ENCODE data around the gene PUS10. TPM values are rescaled to one million over a fixed set of nuclear protein-coding genes. Genes with fewer than 3 reads are reported as not detected.

PUS10 gene
- total RNA-seq, 2 donors from 2014 or later, result 3.6 to 15.6 TPM

DNA sequence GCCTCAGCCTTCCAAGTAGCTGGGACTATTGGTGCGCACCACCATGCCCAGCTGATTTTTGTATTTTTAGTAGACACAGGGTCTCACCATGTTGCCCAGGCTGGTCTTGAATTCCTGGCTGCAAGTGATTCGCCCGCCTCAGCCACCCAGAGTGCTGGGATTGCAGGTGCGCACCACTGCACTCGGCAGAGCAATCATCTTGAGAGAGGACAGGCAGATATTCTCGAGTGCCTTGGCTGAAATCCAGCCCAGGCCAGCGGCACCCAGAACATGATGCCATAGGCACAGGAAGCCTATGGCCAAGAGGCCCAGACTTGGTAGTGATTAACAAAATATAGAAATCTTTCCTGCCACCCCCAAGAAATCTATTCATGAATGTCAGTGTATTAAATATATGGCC lies 58.6 kb downstream of the PUS10 start:
- no peak overlapping the region for H3K27ac ChIP-seq
- H3K9me3 ChIP-seq, result no peaks in the 10 kb centered on the region
- no peaks in the 10 kb centered on the region for H3K27me3 ChIP-seq
- H3K36me3 ChIP-seq (replicated peaks in 1 of 2; ENCODE audit: insufficient read depth in 1 of 2, low read depth in 2 of 2), result no peaks in the 10 kb centered on the region
- intact Hi-C loops (cut with DNase I), result no loop called here
- peaks cover 6% of the 10 kb centered on the region for H3K4me1 ChIP-seq
- H3K4me3 ChIP-seq, result no peak overlapping the region
- no peak for DNase-seq
- no peak for ATAC-seq
- TF ChIP-seq, protein P1, sequence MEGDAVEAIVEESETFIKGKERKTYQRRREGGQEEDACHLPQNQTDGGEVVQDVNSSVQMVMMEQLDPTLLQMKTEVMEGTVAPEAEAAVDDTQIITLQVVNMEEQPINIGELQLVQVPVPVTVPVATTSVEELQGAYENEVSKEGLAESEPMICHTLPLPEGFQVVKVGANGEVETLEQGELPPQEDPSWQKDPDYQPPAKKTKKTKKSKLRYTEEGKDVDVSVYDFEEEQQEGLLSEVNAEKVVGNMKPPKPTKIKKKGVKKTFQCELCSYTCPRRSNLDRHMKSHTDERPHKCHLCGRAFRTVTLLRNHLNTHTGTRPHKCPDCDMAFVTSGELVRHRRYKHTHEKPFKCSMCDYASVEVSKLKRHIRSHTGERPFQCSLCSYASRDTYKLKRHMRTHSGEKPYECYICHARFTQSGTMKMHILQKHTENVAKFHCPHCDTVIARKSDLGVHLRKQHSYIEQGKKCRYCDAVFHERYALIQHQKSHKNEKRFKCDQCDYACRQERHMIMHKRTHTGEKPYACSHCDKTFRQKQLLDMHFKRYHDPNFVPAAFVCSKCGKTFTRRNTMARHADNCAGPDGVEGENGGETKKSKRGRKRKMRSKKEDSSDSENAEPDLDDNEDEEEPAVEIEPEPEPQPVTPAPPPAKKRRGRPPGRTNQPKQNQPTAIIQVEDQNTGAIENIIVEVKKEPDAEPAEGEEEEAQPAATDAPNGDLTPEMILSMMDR (IDR thresholded peaks at IDR 0.05), result no peak
- no peak for TF ChIP-seq POLR2A (IDR thresholded peaks at IDR 0.05)
- 90 to 94% methylated on average over 5 to 7 of the region's 7 CpGs for WGBS, 2 donors

DNA sequence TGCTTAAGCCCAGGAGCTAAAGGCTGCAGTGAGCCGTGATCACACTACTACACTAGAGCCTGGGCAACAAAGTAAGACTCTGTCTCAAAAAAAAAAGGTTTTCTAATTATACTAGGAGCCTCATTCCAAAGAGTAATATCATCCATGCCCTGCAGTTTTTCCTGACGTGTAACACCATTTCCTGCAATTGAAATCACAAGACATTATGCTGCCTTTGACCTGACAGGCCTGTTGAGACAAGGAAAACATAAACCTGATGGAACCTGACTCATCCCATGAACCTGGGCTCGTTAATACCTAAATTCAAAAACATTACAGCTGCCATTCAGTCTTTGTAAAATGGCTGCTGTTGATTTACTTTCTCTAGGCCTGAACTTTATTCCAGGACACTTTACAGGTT lies 59.3 kb downstream of the PUS10 start:
- H3K4me3 ChIP-seq, result no peak overlapping the region
- WGBS, 2 donors, result 90 to 96% methylated on average over 3 of the region's 3 CpGs
- H3K4me1 ChIP-seq, result peaks cover 6% of the 10 kb centered on the region
- ATAC-seq (no peak), DNase-seq (no peak)
- no peaks in the 10 kb centered on the region for H3K36me3 ChIP-seq (replicated peaks in 1 of 2; ENCODE audit: insufficient read depth in 1 of 2, low read depth in 2 of 2)
- H3K27me3 ChIP-seq, result no peaks in the 10 kb centered on the region
- no peak overlapping the region for H3K27ac ChIP-seq
- intact Hi-C loops (cut with DNase I), result no loop called here
- no peak for TF ChIP-seq POLR2A (IDR thresholded peaks at IDR 0.05)
- TF ChIP-seq, protein P1 (IDR thresholded peaks at IDR 0.05), result no peak
- H3K9me3 ChIP-seq, result no peaks in the 10 kb centered on the region

DNA sequence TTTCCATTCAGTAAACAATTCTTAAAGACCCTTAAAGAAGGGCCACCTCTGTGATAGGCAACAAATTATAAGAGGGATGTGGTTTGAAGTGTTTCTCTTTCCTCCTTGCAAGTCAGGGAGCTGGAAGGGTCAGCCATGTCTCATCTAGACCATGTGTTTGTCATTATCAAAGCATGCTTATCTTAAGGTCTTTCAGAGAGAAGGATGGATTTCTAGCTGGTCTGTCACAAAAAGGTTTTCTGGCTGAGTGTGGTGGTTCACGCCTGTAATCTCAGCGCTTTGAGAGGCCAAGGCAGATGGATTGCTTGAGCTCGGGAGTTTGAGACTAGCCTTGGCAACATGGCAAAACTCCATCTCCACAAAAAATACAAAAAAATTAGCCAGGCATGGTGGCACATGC lies 59.7 kb downstream of the PUS10 start:
- 95% methylated on average over 3 of the region's 3 CpGs for WGBS, 2 donors
- DNase-seq (no peak), ATAC-seq (no peak)
- intact Hi-C loops (cut with DNase I), result no loop called here
- Histone ChIP-seq H3K9me3 (no peaks in the 10 kb centered on the region), H3K27me3 (no peaks in the 10 kb centered on the region), H3K4me1 (peaks cover 6% of the 10 kb centered on the region), H3K27ac (no peak overlapping the region), H3K36me3 (replicated peaks in 1 of 2; ENCODE audit: insufficient read depth in 1 of 2, low read depth in 2 of 2) (no peaks in the 10 kb centered on the region), H3K4me3 (no peak overlapping the region)
- TF ChIP-seq, protein P1 (IDR thresholded peaks at IDR 0.05), result no peak
- TF ChIP-seq POLR2A (IDR thresholded peaks at IDR 0.05), result no peak

DNA sequence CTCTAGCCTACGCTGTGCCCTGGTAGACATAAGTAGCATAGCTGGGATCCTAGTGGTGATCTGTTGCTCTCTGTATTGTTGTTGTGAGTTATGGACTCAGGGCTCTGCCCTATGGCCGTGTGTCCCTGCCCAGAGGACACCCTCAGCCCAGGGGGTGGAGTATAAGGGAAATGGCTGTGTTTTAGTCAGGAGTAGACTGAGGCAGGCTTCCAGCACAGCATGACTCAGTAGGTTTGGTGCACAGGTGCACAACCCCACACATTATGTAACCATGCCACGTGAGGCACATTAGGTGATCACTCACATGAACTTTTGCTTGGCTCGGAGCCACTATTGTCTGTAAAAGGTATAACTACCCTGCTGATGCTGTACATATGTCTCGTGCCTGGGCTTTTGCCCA lies 60.4 kb downstream of the PUS10 start:
- TF ChIP-seq, protein P1 (IDR thresholded peaks at IDR 0.05), result no peak
- no peak for TF ChIP-seq POLR2A (IDR thresholded peaks at IDR 0.05)
- Histone ChIP-seq H3K27me3 (no peaks in the 10 kb centered on the region), H3K4me3 (no peak overlapping the region), H3K27ac (no peak overlapping the region), H3K36me3 (replicated peaks in 1 of 2; ENCODE audit: insufficient read depth in 1 of 2, low read depth in 2 of 2) (no peaks in the 10 kb centered on the region), H3K4me1 (peaks cover 6% of the 10 kb centered on the region), H3K9me3 (no peaks in the 10 kb centered on the region)
- peak; percentile 52 to 67 (median 61) for DNase-seq
- ATAC-seq, result peak; percentile 52
- WGBS, 2 donors, result 58 to 60% methylated on average over 4 to 5 of the region's 5 CpGs
- intact Hi-C loops (cut with DNase I), result no loop called here

DNA sequence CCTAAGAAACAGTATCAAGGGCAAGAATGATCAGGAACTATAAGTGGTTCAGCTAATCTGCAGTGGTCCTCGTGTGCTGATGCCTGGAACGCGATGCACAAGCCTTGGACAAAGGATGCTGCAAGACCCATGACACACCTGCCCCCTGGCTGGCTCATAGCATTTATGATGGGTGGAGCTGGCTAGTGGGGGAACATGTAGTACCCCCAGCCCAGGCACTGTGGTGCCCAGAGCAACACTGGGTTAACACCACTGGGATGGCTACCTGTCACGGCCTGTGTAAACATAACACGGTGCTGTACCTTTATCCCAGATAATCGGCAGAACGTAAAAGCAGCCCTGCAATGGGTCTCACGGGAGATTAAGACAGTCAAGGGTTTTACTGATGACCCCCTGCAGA lies 60.8 kb downstream of the PUS10 start:
- TF ChIP-seq, protein P1 (IDR thresholded peaks at IDR 0.05), result no peak
- TF ChIP-seq POLR2A (IDR thresholded peaks at IDR 0.05), result no peak
- H3K9me3 ChIP-seq, result no peaks in the 10 kb centered on the region
- ATAC-seq (no peak), DNase-seq (no peak)
- 78 to 100% methylated on average over 3 to 8 of the region's 8 CpGs for WGBS, 2 donors
- intact Hi-C loops (cut with DNase I), result no loop called here
- H3K4me3 ChIP-seq, result no peak overlapping the region
- H3K4me1 ChIP-seq, result peaks cover 6% of the 10 kb centered on the region
- H3K27ac ChIP-seq, result no peak overlapping the region
- no peaks in the 10 kb centered on the region for H3K27me3 ChIP-seq
- H3K36me3 ChIP-seq (replicated peaks in 1 of 2; ENCODE audit: insufficient read depth in 1 of 2, low read depth in 2 of 2), result no peaks in the 10 kb centered on the region

All from body of pancreas (tissue), 4 donors.